HepG2 (cell line): ENCODE results near the gene IFNAR1. TPM values are rescaled to one million over a fixed set of nuclear protein-coding genes. Genes with fewer than 3 reads are reported as not detected.

Experiments
- CBFB ChIP-seq: sonication (generic); formaldehyde crosslinking; IDR thresholded peaks from 2 replicates; pipeline ENCODE4 v1.4.0; 2020; ENCODE audit warnings: missing genetic modification reagents
- MAX ChIP-seq: IDR thresholded peaks from 2 replicates; pipeline ENCODE4 v1.6.1; 2012; ENCODE audit warnings: inconsistent platforms
- SRSF1 ChIP-seq: fragments of 200-400 bp; formaldehyde crosslinking; optimal IDR thresholded peaks from 2 replicates; pipeline ENCODE3; 2017; ENCODE audit warnings: mild to moderate bottlenecking, low read depth, low read length, moderate library complexity
- SRSF4 ChIP-seq: fragments of 200-400 bp; formaldehyde crosslinking; IDR thresholded peaks from one replicate; pipeline ENCODE4 v1.6.1; 2018; ENCODE audit warnings: mild to moderate bottlenecking, low read depth, low read length, moderate library complexity; ENCODE audit not compliant: poor library complexity, severe bottlenecking
- ZBTB4 ChIP-seq: sonication (generic); formaldehyde crosslinking; IDR thresholded peaks from 2 replicates; pipeline ENCODE4 v1.4.0; 2020; ENCODE audit warnings: missing genetic modification reagents, mild to moderate bottlenecking, borderline replicate concordance
- ZFP37 ChIP-seq: sonication (generic); formaldehyde crosslinking; IDR thresholded peaks from 2 replicates; pipeline ENCODE4 v1.4.0; 2020; ENCODE audit warnings: missing genetic modification reagents, borderline replicate concordance
- ZFP41 ChIP-seq: sonication (generic); formaldehyde crosslinking; IDR thresholded peaks from 2 replicates; pipeline ENCODE4 v1.4.0; 2020; ENCODE audit warnings: mild to moderate bottlenecking, missing genetic modification reagents, borderline replicate concordance
- ZNF251 ChIP-seq: sonication (generic); formaldehyde crosslinking; IDR thresholded peaks from 2 replicates; pipeline ENCODE4 v1.9.0; 2021; ENCODE audit warnings: mild to moderate bottlenecking, missing genetic modification reagents
- ZNF264 ChIP-seq: sonication (generic); formaldehyde crosslinking; IDR thresholded peaks from 2 replicates; pipeline ENCODE4 v1.4.0; 2020; ENCODE audit warnings: missing genetic modification reagents
- ZNF460 ChIP-seq: sonication (generic); formaldehyde crosslinking; IDR thresholded peaks from 2 replicates; pipeline ENCODE4 v1.5.1; 2020; ENCODE audit warnings: missing genetic modification reagents, mild to moderate bottlenecking, borderline replicate concordance
- ZNF503 ChIP-seq: sonication (generic); formaldehyde crosslinking; IDR thresholded peaks from 2 replicates; pipeline ENCODE4 v1.4.0; 2020; ENCODE audit warnings: missing genetic modification reagents
- ZNF543 ChIP-seq: sonication (generic); formaldehyde crosslinking; IDR thresholded peaks from 2 replicates; pipeline ENCODE4 v1.4.0; 2020; ENCODE audit warnings: mild to moderate bottlenecking, missing genetic modification reagents
- ZNF572 ChIP-seq: sonication (generic); formaldehyde crosslinking; IDR thresholded peaks from 2 replicates; pipeline ENCODE4 v1.5.1; 2020; ENCODE audit warnings: mild to moderate bottlenecking, missing genetic modification reagents
- ZNF879 ChIP-seq: sonication (generic); formaldehyde crosslinking; IDR thresholded peaks from 2 replicates; pipeline ENCODE4 v1.8.1; 2023; ENCODE audit warnings: missing genetic modification reagents
- polyA plus RNA-seq, 8 experiments: library from polyadenylated mRNA; depleted of rRNA in 3 of 8; stranded (reverse) in 7 of 8; unstranded in 1 of 8; fragments of >200 nt; fragmentation: Illumina TruSeq in 4 of 8; extraction: Trizol in 4 of 8; gene quantifications; 2 replicates each; pipeline versions ENCODE4 v1.2.1 to v1.2.3, GENCODE V29; 2011 to 2016; ENCODE audit warnings: low read depth in 4 of 8, missing spikeins in 1 of 8, mixed read lengths in 1 of 8; ENCODE audit not compliant: insufficient read depth in 1 of 8
- total RNA-seq, 5 experiments: library from RNA; depleted of rRNA; stranded (reverse); fragments of >200 nt; fragmentation: Illumina TruSeq; extraction: Trizol; gene quantifications; 2 replicates each; pipeline ENCODE4 v1.2.3, GENCODE V29; 2016; ENCODE audit warnings: low read depth in 1 of 5
- TF ChIP-seq, protein P1 (sequence below): sonication (generic); formaldehyde crosslinking; IDR thresholded peaks from 2 replicates; pipeline ENCODE4 v1.5.0; 2020; ENCODE audit warnings: missing genetic modification reagents
- TF ChIP-seq, protein P2 (sequence below): sonication (generic); formaldehyde crosslinking; IDR thresholded peaks from 2 replicates; pipeline ENCODE4 v1.8.1; 2023; ENCODE audit warnings: mild to moderate bottlenecking, missing genetic modification reagents
- TF ChIP-seq, protein P3 (sequence below): sonication (generic); formaldehyde crosslinking; IDR thresholded peaks from 2 replicates; pipeline ENCODE4 v1.5.0; 2020; ENCODE audit warnings: mild to moderate bottlenecking, missing genetic modification reagents

Gene IFNAR1
- total and polyA plus RNA-seq, 2 of the 13 experiments (the other 11 are each of a cell fraction or from before 2014, with no cell fraction given), result 6.7 to 9.3 TPM

- peak; percentile 77 for TF ChIP-seq MAX
- no peak for TF ChIP-seq ZNF503
- no peak for TF ChIP-seq ZNF460 (CRISPR knock-in tag)
- no peak for TF ChIP-seq ZNF251
- TF ChIP-seq, protein P1, sequence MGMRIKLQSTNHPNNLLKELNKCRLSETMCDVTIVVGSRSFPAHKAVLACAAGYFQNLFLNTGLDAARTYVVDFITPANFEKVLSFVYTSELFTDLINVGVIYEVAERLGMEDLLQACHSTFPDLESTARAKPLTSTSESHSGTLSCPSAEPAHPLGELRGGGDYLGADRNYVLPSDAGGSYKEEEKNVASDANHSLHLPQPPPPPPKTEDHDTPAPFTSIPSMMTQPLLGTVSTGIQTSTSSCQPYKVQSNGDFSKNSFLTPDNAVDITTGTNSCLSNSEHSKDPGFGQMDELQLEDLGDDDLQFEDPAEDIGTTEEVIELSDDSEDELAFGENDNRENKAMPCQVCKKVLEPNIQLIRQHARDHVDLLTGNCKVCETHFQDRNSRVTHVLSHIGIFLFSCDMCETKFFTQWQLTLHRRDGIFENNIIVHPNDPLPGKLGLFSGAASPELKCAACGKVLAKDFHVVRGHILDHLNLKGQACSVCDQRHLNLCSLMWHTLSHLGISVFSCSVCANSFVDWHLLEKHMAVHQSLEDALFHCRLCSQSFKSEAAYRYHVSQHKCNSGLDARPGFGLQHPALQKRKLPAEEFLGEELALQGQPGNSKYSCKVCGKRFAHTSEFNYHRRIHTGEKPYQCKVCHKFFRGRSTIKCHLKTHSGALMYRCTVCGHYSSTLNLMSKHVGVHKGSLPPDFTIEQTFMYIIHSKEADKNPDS, result no peak
- no peak for TF ChIP-seq ZNF543
- no peak for TF ChIP-seq ZNF879 (CRISPR knock-in tag)
- TF ChIP-seq ZBTB4 (CRISPR knock-in tag), result no peak
- TF ChIP-seq ZNF572 (CRISPR knock-in tag), result no peak
- TF ChIP-seq ZFP41 (CRISPR knock-in tag), result no peak
- TF ChIP-seq ZFP37 (CRISPR knock-in tag), result no peak
- TF ChIP-seq, protein P2, sequence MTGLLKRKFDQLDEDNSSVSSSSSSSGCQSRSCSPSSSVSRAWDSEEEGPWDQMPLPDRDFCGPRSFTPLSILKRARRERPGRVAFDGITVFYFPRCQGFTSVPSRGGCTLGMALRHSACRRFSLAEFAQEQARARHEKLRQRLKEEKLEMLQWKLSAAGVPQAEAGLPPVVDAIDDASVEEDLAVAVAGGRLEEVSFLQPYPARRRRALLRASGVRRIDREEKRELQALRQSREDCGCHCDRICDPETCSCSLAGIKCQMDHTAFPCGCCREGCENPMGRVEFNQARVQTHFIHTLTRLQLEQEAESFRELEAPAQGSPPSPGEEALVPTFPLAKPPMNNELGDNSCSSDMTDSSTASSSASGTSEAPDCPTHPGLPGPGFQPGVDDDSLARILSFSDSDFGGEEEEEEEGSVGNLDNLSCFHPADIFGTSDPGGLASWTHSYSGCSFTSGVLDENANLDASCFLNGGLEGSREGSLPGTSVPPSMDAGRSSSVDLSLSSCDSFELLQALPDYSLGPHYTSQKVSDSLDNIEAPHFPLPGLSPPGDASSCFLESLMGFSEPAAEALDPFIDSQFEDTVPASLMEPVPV (CRISPR knock-in tag), result no peak
- no peak for TF ChIP-seq ZNF264 (CRISPR knock-in tag)
- TF ChIP-seq, protein P3, sequence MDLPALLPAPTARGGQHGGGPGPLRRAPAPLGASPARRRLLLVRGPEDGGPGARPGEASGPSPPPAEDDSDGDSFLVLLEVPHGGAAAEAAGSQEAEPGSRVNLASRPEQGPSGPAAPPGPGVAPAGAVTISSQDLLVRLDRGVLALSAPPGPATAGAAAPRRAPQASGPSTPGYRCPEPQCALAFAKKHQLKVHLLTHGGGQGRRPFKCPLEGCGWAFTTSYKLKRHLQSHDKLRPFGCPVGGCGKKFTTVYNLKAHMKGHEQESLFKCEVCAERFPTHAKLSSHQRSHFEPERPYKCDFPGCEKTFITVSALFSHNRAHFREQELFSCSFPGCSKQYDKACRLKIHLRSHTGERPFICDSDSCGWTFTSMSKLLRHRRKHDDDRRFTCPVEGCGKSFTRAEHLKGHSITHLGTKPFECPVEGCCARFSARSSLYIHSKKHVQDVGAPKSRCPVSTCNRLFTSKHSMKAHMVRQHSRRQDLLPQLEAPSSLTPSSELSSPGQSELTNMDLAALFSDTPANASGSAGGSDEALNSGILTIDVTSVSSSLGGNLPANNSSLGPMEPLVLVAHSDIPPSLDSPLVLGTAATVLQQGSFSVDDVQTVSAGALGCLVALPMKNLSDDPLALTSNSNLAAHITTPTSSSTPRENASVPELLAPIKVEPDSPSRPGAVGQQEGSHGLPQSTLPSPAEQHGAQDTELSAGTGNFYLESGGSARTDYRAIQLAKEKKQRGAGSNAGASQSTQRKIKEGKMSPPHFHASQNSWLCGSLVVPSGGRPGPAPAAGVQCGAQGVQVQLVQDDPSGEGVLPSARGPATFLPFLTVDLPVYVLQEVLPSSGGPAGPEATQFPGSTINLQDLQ (CRISPR knock-in tag), result no peak
- 0 out of 2 replicates have a peak, but pooled peaks have one; percentile 32 for TF ChIP-seq CBFB (CRISPR knock-in tag)
- no peak for TF ChIP-seq SRSF4
- TF ChIP-seq SRSF1, result no peak
Measured at GRCh38 chr21:33302796-33303195, 22.0 kb upstream of the IFNAR1 start (continued).
